ENCODE results near the gene TMEM117.

Gene TMEM117

GRCh38 chr12:44358636-44359035 is 522.8 kb downstream of the TMEM117 start (continued):
- TF ChIP-seq SP3 (tag by site-specific recombination; IDR thresholded peaks at IDR 0.05): no peak

GRCh38 chr12:44362947-44363346 is 527.1 kb downstream of the TMEM117 start:
- ChIA-PET CTCF (interaction anchor here (0.5 kb wide), 1 partner anchor 321 kb away, joined by 3 read pairs; no protein-coding TSS in a partner anchor), POLR2A (no interaction called here)
- Histone ChIP-seq H3K4me1 (ENCODE audit: control insufficient read depth, insufficient read depth, low read length) (0 out of 2 replicates have a peak, but pooled peaks cover 2% of the 10 kb centered on the region), H3K27ac (ENCODE audit: extremely low read depth, low read depth, low read length) (no peak overlapping the region), H3K36me3 (ENCODE audit: control insufficient read depth in 2 of 2, insufficient read depth in 1 of 2, low read length in 2 of 2) (no peaks in the 10 kb centered on the region), H3K4me3 (ENCODE audit: low read depth, low read length) (no peak overlapping the region), H3K9me3 (ENCODE audit: control insufficient read depth, insufficient read depth, low read depth, low read length) (no peaks in the 10 kb centered on the region)
- TF ChIP-seq YY1 (tag by site-specific recombination; IDR thresholded peaks at IDR 0.05) (no peak), PRDM6 (tag by site-specific recombination; IDR thresholded peaks at IDR 0.05) (no peak), PRDM10 (tag by site-specific recombination; IDR thresholded peaks at IDR 0.05) (no peak), ZNF701 (tag by site-specific recombination; IDR thresholded peaks at IDR 0.05) (no peak), ZBTB17 (tag by site-specific recombination; IDR thresholded peaks at IDR 0.05) (no peak), ZNF354C (tag by site-specific recombination; IDR thresholded peaks at IDR 0.05; ENCODE audit: borderline replicate concordance, low read depth) (no peak), CTCF (tag by site-specific recombination; IDR thresholded peaks at IDR 0.05) (no peak), ZNF292 (tag by site-specific recombination; IDR thresholded peaks at IDR 0.05; ENCODE audit: borderline replicate concordance, low read depth) (no peak), ZNF48 (tag by site-specific recombination; IDR thresholded peaks at IDR 0.05) (no peak), HIC1 (tag by site-specific recombination; IDR thresholded peaks at IDR 0.05) (no peak), ZBTB6 (tag by site-specific recombination; IDR thresholded peaks at IDR 0.05) (no peak), ZBTB21 (tag by site-specific recombination; IDR thresholded peaks at IDR 0.05) (no peak), ZNF18 (tag by site-specific recombination; IDR thresholded peaks at IDR 0.05) (no peak), ZNF677 (tag by site-specific recombination; IDR thresholded peaks at IDR 0.05) (no peak), ZBTB44 (tag by site-specific recombination; IDR thresholded peaks at IDR 0.05) (no peak), ZNF521 (tag by site-specific recombination; IDR thresholded peaks at IDR 0.05) (no peak), KLF1 (tag by site-specific recombination; IDR thresholded peaks at IDR 0.05) (no peak)
